ENCODE data around the gene RLBP1.

GRCh38 chr15:89171136-89172072 is 50.0 kb downstream of the RLBP1 start:
- TF ChIP-seq CTCF (IDR thresholded peaks at IDR 0.05; ENCODE audit: poor library complexity), result peak; percentile 57
- no peak for TF ChIP-seq EZH2phosphoT487 (IDR thresholded peaks at IDR 0.05; ENCODE audit: low read depth, severe bottlenecking, unreplicated experiment)
